ENCODE data around the gene SEPTIN7. TPM values are rescaled to one million over a fixed set of nuclear protein-coding genes. Genes with fewer than 3 reads are reported as not detected.

SEPTIN7 gene
- total RNA-seq: 100 to 1,000 TPM; 179 to 234 (median 204) TPM
- polyA plus RNA-seq: 100 to 1,000 TPM; 139 to 168 TPM
- long read RNA-seq, donor 1, full-length matches to known transcripts: 87 of 125 reads
- long read RNA-seq, donor 1, partial matches to known transcripts: 14 of 125 reads
- long read RNA-seq, donor 1, other reads (novel, unspliced or antisense): 24 of 125 reads
- long read RNA-seq, donor 2, full-length matches to known transcripts: 104 of 163 reads
- long read RNA-seq, donor 2, partial matches to known transcripts: 32 of 163 reads
- long read RNA-seq, donor 2, other reads (novel, unspliced or antisense): 27 of 163 reads
- long read RNA-seq, donor 3, full-length matches to known transcripts: 152 of 195 reads
- long read RNA-seq, donor 3, partial matches to known transcripts: 11 of 195 reads
- long read RNA-seq, donor 3, other reads (novel, unspliced or antisense): 32 of 195 reads

- Histone ChIP-seq H3K4me3 (peak within 1 kb of the TSS; percentile 74 to 99 (median 89)), H3K36me3 (no peaks in the 10 kb centered on the region), H3K27me3 (no peaks in the 10 kb centered on the region), H3K27ac (peak within 1 kb of the TSS; percentile 87 to 98 (median 97)), H3K9me3 (no peaks in the 10 kb centered on the region), H3K4me1 (peaks cover 0 to 53% (median 39%) of the 10 kb centered on the region in 9 donors)
- intact Hi-C loops (cut with DNase I): loop anchor here (1.0 to 10.0 kb wide), 9 partner anchors 64 to 106 kb away; no protein-coding TSS in a partner anchor
- TF ChIP-seq CTCF (IDR thresholded peaks at IDR 0.05): no peak
- 0% methylated on average over 62 of the region's 62 CpGs for WGBS, 2 donors
- DNase-seq (peak; percentile 99), ATAC-seq (peak; percentile 96 to 99 (median 98))
Observed at GRCh38 chr7:35800718-35801391, at the start of gene SEPTIN7. Gene SEPTIN7 (plus strand): TSS chr7:35801057. CDS start chr7:35801210, 153 bp downstream.

- H3K36me3 ChIP-seq: no peaks in the 10 kb centered on the region
- no peak for ATAC-seq
- H3K9me3 ChIP-seq: no peaks in the 10 kb centered on the region
- peaks cover 0 to 54% (median 27%) of the 10 kb centered on the region in 9 donors for H3K4me1 ChIP-seq
- DNase-seq: no peak
- H3K4me3 ChIP-seq: no peak overlapping the region
- peak overlapping the region in 1 of 10 donors; percentile 59 for H3K27ac ChIP-seq
- WGBS, 2 donors: 69 to 74% methylated on average over 2 of the region's 2 CpGs
- intact Hi-C loops (cut with DNase I): no loop called here
- H3K27me3 ChIP-seq: no peaks in the 10 kb centered on the region
- no peak for TF ChIP-seq CTCF (IDR thresholded peaks at IDR 0.05)
Observed at GRCh38 chr7:35752742-35753141, 48.1 kb upstream of the SEPTIN7 start.

GRCh38 chr7:35753761-35754603 is 46.9 kb upstream of the SEPTIN7 start:
- Histone ChIP-seq H3K36me3 (no peaks in the 10 kb centered on the region), H3K27ac (peak overlapping the region in 8 of 10 donors; percentile 22 to 74 (median 56)), H3K4me1 (peaks cover 0 to 56% (median 31%) of the 10 kb centered on the region in 9 donors), H3K9me3 (no peaks in the 10 kb centered on the region), H3K4me3 (no peak overlapping the region), H3K27me3 (no peaks in the 10 kb centered on the region)
- 54 to 56% methylated on average over 7 of the region's 7 CpGs for WGBS, 2 donors
- intact Hi-C loops (cut with DNase I): no loop called here
- ATAC-seq (peak; percentile 82 to 89 (median 87)), DNase-seq (peak; percentile 18 to 67)
- no peak for TF ChIP-seq CTCF (IDR thresholded peaks at IDR 0.05)
